Hematopoietic multipotent progenitor cell (in vitro differentiated cells): ENCODE data around the gene IL36B. TPM values are rescaled to one million over a fixed set of nuclear protein-coding genes. Genes with fewer than 3 reads are reported as not detected.

Source experiments
- small RNA-seq: library from RNA; depleted of rRNA; stranded (forward); fragments of <200 nt; gene quantifications from one replicate; pipeline ENCODE3, GENCODE V24; 2012
- total RNA-seq: library from RNA; depleted of rRNA; stranded (reverse); fragments of >200 nt; gene quantifications from one replicate; pipeline ENCODE4 v1.2.3, GENCODE V29; 2012

The IL36B gene
- total RNA-seq, 1 donor = not detected

Small RNA genes within 50 kb of the gene (small RNA-seq; reads per million reads assigned to genes)
- not detected for gene HMGN2P23
- gene RNU6-1180P = not detected

Other genes with a start within 250 kb of the IL36B start
- gene IL1B, start 216.1 kb downstream of the IL36B start, total RNA-seq = 279 TPM
- not detected for gene IL37, start 141.7 kb downstream of the IL36B start, total RNA-seq
- not detected for gene IL36G, start 74.9 kb downstream of the IL36B start, total RNA-seq
- gene IL36A, start 47.4 kb downstream of the IL36B start, total RNA-seq = under 0.01 TPM
- gene IL36RN, start 6.3 kb upstream of the IL36B start, total RNA-seq = not detected
- gene IL1F10, start 15.1 kb upstream of the IL36B start, total RNA-seq = not detected
- gene IL1RN, start 74.7 kb upstream of the IL36B start, total RNA-seq = 0.54 TPM
- gene PSD4, start 121.1 kb upstream of the IL36B start, total RNA-seq = 68.7 TPM
- gene PAX8, start 226.1 kb upstream of the IL36B start, total RNA-seq = 1.3 TPM